Sigmoid colon (tissue), 7 donors: ENCODE measurements around the gene PHACTR3. TPM values are rescaled to one million over a fixed set of nuclear protein-coding genes. Genes with fewer than 3 reads are reported as not detected.

Experiments
- DNase-seq: peaks from one replicate; pipeline ENCODE4 v3.0.0-alpha.2; 2019
- H3K27ac ChIP-seq, 4 donors: fragments of 200-600 bp; sonication (generic); one replicate each; pipeline ENCODE4 v1.5.1; 2016 to 2019; ENCODE audit warnings: mild to moderate bottlenecking in 1 of 4
- H3K27me3 ChIP-seq, 3 donors: fragments of 200-600 bp; sonication (generic); one replicate each; pipeline ENCODE4 v1.5.1; 2019; ENCODE audit warnings: mild to moderate bottlenecking in 1 of 3
- H3K36me3 ChIP-seq, 4 donors: fragments of 200-600 bp; sonication (generic); one replicate each; pipeline ENCODE4 v1.5.1; 2016 to 2019
- H3K4me1 ChIP-seq, 4 donors: fragments of 200-600 bp; sonication (generic); one replicate each; pipeline ENCODE4 v1.5.1; 2017 to 2019
- H3K4me3 ChIP-seq, 4 donors: fragments of 200-600 bp; sonication (generic); one replicate each; pipeline ENCODE4 v1.5.1; 2017 to 2019; ENCODE audit warnings: mild to moderate bottlenecking in 2 of 4, moderate library complexity in 1 of 4
- H3K9me3 ChIP-seq, 4 donors: fragments of 200-600 bp in 3 of 4; sonication (generic) in 3 of 4; one replicate each; pipeline versions ENCODE4 v1.5.1 to v1.6.1; 2013 to 2019
- EP300 ChIP-seq, 4 donors: sonication (generic); formaldehyde crosslinking; IDR thresholded peaks; one replicate each; pipeline ENCODE4 v1.6.1; 2017; ENCODE audit warnings: antibody characterized with exemption in 4 of 4
- POLR2A ChIP-seq, 2 donors: fragments of 450-650 bp; IDR thresholded peaks; one replicate each; pipeline ENCODE4 v1.6.1; 2016; ENCODE audit warnings: antibody characterized with exemption in 2 of 2, mild to moderate bottlenecking in 2 of 2, moderate library complexity in 2 of 2
- POLR2AphosphoS5 ChIP-seq, 4 donors: sonication (generic); formaldehyde crosslinking; IDR thresholded peaks; one replicate each; pipeline ENCODE4 v1.6.1; 2017; ENCODE audit warnings: antibody characterized with exemption in 4 of 4
- WGBS, 2 donors: extraction: QIAGEN DNeasy Blood & Tissue Kit; methylation state at CpG; one replicate each; pipeline ENCODE4 v1.1.7; 2013; 5-methylcytosine and 5-hydroxymethylcytosine counted together
- intact Hi-C: fragments of 100-400 bp; cut with DNase I; formaldehyde crosslinking; loops from one replicate; pipeline ENCODE4 v1.15.1; 2023
- polyA plus RNA-seq, 3 donors: library from polyadenylated mRNA; stranded (reverse); fragments of 200-250 nt; gene quantifications; one replicate each; pipeline ENCODE4 v1.2.3, GENCODE V29; 2013
- small RNA-seq, 3 donors: library from RNA; depleted of rRNA; stranded (forward); fragments of <200 nt; gene quantifications; one replicate each; pipeline ENCODE3, GENCODE V24; 2016
- total RNA-seq, 4 donors: library from RNA; depleted of rRNA; stranded (reverse); fragments of >200 nt; gene quantifications; one replicate each; pipeline ENCODE4 v1.1.0, GENCODE V29; 2016
- TF ChIP-seq, protein P1 (sequence below), 4 experiments: fragments of 450-650 bp in 3 of 4; fragments of 200-600 bp in 1 of 4; IDR thresholded peaks; one replicate each; pipeline ENCODE4 v1.5.1; 2016 to 2019; ENCODE audit warnings: antibody characterized with exemption in 4 of 4, mild to moderate bottlenecking in 3 of 4, moderate library complexity in 2 of 4
- donor health status: healthy with polysubstance abuse.
- donor health status: Bipolar disorder and iron deficiency.
- donor health status: healthy.

PHACTR3 gene
- total and polyA plus RNA-seq, 7 donors = under 0.01 to 1.5 (median 0.81) TPM

DNA sequence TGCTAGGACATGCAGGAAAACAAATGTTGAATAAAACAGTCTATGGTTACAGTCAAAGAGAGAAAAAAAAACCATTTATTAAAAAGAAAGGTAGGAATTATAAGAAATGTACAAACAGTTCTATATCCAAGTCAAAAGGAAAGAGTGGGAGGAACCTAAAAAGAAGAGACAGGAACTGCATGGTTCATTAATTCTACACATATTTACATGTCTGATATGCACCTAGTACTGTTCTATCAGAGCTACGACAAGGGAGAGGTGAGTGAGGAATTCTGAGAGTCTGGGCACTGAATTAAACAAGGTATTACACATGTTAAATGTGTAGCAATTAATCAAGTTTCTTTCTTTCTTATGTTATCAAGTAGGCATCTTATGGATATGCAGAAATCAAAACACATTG is 287.2 kb downstream of the PHACTR3 start:
- no peak overlapping the region for H3K27ac ChIP-seq
- TF ChIP-seq EP300 (IDR thresholded peaks at IDR 0.05) (no peak), POLR2AphosphoS5 (IDR thresholded peaks at IDR 0.05) (no peak), POLR2A (IDR thresholded peaks at IDR 0.05) (no peak)
- TF ChIP-seq, protein P1, sequence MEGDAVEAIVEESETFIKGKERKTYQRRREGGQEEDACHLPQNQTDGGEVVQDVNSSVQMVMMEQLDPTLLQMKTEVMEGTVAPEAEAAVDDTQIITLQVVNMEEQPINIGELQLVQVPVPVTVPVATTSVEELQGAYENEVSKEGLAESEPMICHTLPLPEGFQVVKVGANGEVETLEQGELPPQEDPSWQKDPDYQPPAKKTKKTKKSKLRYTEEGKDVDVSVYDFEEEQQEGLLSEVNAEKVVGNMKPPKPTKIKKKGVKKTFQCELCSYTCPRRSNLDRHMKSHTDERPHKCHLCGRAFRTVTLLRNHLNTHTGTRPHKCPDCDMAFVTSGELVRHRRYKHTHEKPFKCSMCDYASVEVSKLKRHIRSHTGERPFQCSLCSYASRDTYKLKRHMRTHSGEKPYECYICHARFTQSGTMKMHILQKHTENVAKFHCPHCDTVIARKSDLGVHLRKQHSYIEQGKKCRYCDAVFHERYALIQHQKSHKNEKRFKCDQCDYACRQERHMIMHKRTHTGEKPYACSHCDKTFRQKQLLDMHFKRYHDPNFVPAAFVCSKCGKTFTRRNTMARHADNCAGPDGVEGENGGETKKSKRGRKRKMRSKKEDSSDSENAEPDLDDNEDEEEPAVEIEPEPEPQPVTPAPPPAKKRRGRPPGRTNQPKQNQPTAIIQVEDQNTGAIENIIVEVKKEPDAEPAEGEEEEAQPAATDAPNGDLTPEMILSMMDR (IDR thresholded peaks at IDR 0.05) = no peak
- 59 to 65% methylated on average over 1 of the region's 1 CpG for WGBS, 2 donors
- no peak for DNase-seq
- H3K9me3 ChIP-seq = no peaks in the 10 kb centered on the region
- H3K4me1 ChIP-seq = no peaks in the 10 kb centered on the region
- H3K4me3 ChIP-seq = no peak overlapping the region
- H3K36me3 ChIP-seq = no peaks in the 10 kb centered on the region
- intact Hi-C loops = no loop called here
- no peaks in the 10 kb centered on the region for H3K27me3 ChIP-seq

DNA sequence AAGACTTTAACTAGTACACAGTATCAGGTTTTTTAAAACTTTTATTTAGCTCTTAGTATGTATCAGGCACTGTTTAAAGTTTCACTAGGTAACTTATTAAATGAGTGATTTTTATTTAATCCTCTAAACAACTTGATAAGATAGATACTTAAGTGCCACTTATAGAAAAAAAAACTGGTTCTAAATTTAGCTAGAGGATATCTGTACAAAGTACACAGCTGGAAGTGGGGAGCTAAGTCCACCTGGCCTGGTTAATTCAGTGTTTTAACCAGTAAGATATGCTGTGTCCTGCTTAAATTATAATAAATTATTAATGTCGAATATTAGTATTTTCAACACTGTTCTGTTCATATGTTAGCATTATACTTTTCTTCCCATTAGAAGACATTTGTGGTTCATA is 291.6 kb downstream of the PHACTR3 start:
- Histone ChIP-seq H3K4me1 (no peaks in the 10 kb centered on the region), H3K4me3 (no peak overlapping the region), H3K9me3 (no peaks in the 10 kb centered on the region), H3K27ac (no peak overlapping the region), H3K36me3 (no peaks in the 10 kb centered on the region), H3K27me3 (no peaks in the 10 kb centered on the region)
- DNase-seq = no peak
- intact Hi-C loops = no loop called here
- 84 to 88% methylated on average over 1 of the region's 1 CpG for WGBS, 2 donors
- no peak for TF ChIP-seq EP300 (IDR thresholded peaks at IDR 0.05)
- TF ChIP-seq POLR2AphosphoS5 (IDR thresholded peaks at IDR 0.05) = no peak
- TF ChIP-seq, protein P1 (IDR thresholded peaks at IDR 0.05) = no peak
- TF ChIP-seq POLR2A (IDR thresholded peaks at IDR 0.05) = no peak

Small RNA genes within 50 kb of the gene (small RNA-seq; reads per million reads assigned to genes)
- 0 reads per million in 3 donors for gene RNU7-141P
